NCI-H2107 treated with DMSO at 0.1 percent for 48 hours (cell line): ENCODE data around the gene THAP12.

Experiments
- DNase-seq: peaks from one replicate; lab custom pipeline; 2025; ENCODE audit not compliant: unreplicated experiment; lab: John Stamatoyannopoulos, UW

The THAP12 gene

DNA sequence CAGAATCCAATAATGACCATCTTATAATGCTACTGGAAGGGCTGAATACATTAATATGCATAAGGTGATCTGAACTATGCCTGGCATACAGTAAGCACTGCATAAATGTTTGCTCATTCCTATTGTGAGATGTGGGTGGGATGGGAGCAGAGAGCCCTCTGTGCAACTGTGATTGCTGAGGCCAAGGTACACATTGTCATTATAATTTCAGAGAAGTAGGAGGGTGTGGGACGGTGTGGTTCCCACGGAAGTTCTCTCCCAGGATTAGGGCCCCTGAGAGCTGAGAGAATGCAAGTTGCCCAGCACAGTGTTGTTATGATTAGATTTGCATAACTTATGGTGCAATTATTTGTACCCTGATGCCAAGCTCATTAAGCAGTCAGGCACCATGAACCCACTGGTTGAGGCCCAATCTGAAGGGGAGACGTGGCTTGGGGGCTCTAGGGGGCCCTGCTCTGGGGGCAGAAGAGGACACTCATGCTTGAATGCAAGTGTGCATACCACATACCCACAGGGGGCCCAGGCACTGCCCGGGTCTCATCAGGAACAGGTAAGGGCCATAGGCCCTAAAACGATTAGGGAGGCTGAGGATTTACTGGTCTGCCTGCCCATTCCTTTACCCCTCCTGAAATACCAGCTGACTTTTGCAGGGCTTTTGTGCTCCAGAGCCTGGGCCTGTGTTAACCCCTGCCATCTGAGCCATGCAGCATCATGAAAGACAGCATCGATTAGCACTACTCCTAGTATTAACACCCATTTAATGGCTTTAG lies 72.8 kb downstream of the THAP12 start:
- no peak for DNase-seq

- no peak for DNase-seq
These were observed 73.5 kb downstream of the THAP12 start for GRCh38 chr11:76307396-76307795.

- no peak for DNase-seq
These were observed 77.5 kb downstream of the THAP12 start for GRCh38 chr11:76303399-76303798.

DNA sequence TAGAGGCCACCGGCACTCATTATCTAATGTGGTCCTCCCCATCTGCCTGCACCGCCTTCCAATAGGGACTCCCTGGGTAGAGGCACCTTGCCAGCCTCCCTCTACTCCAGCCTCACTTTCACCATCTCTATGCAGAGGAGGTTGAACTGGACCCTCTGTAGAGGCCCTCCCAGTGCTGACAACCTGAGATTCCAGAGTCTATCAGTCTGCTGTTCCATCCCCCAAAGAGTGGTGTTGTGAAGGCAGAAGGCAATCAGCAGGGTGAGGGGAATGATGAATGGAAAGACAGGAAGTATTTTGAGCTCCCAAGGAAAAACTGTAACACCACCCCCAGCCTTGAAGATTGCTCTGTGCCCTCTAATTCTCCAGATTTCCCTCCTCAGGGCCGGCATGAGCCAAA lies 77.9 kb downstream of the THAP12 start:
- DNase-seq = no peak
